D721Med (cell line): ENCODE measurements around the gene WDR26.

Experiments used
- DNase-seq: peaks from one replicate; pipeline ENCODE4 v3.0.0; 2011; ENCODE audit warnings: low spot score; ENCODE audit not compliant: insufficient read length
- FAIRE-seq: peaks from 2 replicates; lab custom pipeline; 2011; peaks lifted over from hg19 to GRCh38; lab: Jason Lieb, UNC
- CTCF ChIP-seq: IDR thresholded peaks from 2 replicates; pipeline ENCODE4 v1.5.1; 2012; ENCODE audit warnings: mild to moderate bottlenecking, control low read depth; ENCODE audit not compliant: insufficient read depth; ENCODE audit errors: missing control alignments

The WDR26 gene

GRCh38 chr1:224380003-224380402 is 54.6 kb downstream of the WDR26 start:
- TF ChIP-seq CTCF, result no peak
- FAIRE-seq (peak; percentile 64), DNase-seq (no peak)

DNA sequence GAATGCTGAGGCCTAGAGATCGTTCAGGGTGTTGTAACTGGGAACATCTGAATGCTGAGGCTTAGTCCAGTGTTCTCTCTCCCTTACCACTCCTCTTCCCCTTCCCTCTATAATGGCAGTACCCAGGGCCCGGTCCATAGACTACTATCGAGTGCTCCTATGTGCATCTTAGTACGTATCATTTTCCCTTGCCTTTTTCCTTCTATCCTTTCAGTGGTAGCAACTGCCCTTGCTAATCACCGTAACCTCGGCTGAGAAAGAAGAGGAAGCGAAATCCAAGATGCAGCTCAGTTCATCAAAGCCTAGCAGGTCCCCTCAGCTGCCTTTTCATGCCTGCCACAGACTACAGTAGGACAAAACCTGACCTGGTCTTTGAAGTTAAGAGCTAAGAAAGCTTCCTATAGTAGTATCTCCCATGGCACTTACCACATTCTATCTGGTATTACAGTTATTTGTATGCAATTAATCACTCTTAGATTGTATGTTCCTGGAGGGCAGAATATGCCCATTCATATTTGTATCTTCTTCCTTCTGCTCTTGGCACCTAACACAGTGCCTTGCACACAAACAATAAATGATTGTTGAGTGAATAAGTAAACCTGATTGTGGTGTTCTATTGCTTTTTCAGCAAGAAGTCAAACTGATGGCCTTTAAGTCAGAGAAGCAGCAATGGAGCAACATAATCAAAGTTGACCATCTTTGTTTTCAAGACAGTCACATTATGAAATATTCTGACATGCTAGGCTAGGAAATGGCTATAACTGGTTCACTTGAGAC is 55.6 kb downstream of the WDR26 start:
- DNase-seq, result no peak
- peak; percentile 80 for FAIRE-seq

GRCh38 chr1:224377676-224378006 is 57.0 kb downstream of the WDR26 start:
- DNase-seq, result no peak
- TF ChIP-seq CTCF, result no peak
- FAIRE-seq, result no peak

More for the DNA sequence above, 55.6 kb downstream of the WDR26 start:
- TF ChIP-seq CTCF, result no peak

- DNase-seq (no peak), FAIRE-seq (no peak)
- TF ChIP-seq CTCF, result no peak
Observed at GRCh38 chr1:224375059-224375458, 59.5 kb downstream of the WDR26 start.

DNA sequence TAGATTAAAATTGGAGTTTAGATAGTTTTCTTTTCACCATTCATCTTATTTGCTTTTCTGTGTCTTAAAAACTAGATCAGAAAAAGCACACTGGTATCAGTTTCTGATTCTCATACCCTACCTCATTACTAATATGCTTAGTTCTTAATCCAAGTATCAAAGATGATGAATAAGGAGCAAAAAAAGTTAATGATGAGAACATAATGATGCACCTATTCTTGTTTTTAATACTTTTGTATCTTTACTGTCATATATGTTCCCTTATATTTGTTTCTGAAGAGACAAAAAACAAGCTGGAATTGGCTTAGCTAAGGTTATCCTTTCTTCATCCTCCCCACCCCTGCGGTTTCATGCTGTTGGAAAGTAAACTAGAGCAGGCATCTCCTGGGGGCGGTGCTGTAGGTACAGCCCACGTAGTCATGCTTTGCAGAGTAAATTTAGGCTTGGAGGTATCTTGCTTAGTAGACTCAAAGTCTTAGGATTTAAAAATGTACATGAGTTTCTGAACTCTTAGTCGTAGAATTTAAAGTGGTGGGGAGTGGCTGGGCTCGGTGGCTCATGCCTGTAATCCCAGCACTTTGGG is 61.5 kb downstream of the WDR26 start:
- FAIRE-seq (no peak), DNase-seq (no peak)
- no peak for TF ChIP-seq CTCF

DNA sequence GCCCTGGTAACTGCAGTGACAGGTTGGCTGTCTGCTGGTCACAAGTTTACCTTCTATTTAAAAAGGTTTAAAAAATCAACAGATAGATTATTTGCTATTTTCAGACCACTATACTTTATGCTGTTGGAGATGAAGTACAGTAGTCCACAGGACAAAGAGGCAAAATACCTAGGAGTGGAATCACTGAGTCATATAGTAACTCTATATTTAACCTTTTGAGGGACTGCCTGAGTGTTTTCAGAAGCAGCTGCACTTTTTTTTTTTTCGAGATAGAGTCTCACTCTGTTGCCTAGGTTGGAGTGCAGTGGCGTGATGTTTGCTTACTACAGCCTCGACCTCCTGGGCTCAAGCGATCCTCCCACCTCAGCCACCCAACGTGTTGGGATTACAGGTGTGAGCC is 66.2 kb downstream of the WDR26 start:
- DNase-seq (no peak), FAIRE-seq (no peak)
- TF ChIP-seq CTCF, result no peak

- no peak for DNase-seq
- peak; percentile 32 for FAIRE-seq
- no peak for TF ChIP-seq CTCF
Observed at GRCh38 chr1:224359207-224359606, 75.4 kb downstream of the WDR26 start.
